A673 (cell line): ENCODE results near the gene RAB13.

ENCODE experiments used
- CTCF ChIP-seq: fragments of 300-800, 200-600 bp; sonication (generic); conservative IDR thresholded peaks from 2 replicates; pipeline ENCODE4 v1.5.1; 2017; ENCODE audit warnings: low read depth, mild to moderate bottlenecking, antibody characterized with exemption, low read length, moderate library complexity, mixed read lengths
- EZH2 ChIP-seq: fragments of 200-600 bp; sonication (generic); IDR thresholded peaks from 2 replicates; pipeline ENCODE4 v1.6.1; 2017; ENCODE audit warnings: borderline replicate concordance, low read depth, mild to moderate bottlenecking, mixed read lengths, antibody characterized with exemption, low read length; ENCODE audit not compliant: poor library complexity, severe bottlenecking

- TF ChIP-seq CTCF (no peak), EZH2 (no peak)
Observed at GRCh38 chr1:153963030-153963849, 22.9 kb downstream of the RAB13 start, which contains the start of gene SLC39A1.
